Measurements from ENCODE around the gene MYZAP.
"Not testable (repeated sequence)": the region's sequence is repeated elsewhere in the genome, so short reads cannot be mapped to it uniquely, and the experiment has no call there.

Gene MYZAP

DNA sequence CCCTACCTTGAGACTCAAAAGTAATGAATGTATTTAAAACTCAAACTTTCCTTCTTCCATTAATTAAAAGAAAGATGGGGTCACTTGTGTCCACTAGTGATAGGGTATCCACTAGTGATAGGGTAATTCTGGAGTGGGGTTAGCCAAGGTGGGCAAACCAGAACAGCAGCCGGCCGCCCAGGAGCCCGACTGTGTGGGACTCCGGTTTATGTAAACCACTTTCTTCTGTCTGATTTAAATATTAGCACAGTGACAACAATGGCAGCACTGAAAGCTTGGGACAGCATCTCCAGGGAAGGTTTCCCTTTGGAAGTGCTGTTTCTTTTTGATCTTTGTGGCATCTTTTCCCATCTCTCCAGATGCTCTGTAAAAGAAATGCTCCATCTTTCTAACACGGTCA is 722 bp downstream of the MYZAP start:
- DNase-seq (ENCODE audit: low read depth in 1 of 2, low spot score in 1 of 2), result no peak

DNA sequence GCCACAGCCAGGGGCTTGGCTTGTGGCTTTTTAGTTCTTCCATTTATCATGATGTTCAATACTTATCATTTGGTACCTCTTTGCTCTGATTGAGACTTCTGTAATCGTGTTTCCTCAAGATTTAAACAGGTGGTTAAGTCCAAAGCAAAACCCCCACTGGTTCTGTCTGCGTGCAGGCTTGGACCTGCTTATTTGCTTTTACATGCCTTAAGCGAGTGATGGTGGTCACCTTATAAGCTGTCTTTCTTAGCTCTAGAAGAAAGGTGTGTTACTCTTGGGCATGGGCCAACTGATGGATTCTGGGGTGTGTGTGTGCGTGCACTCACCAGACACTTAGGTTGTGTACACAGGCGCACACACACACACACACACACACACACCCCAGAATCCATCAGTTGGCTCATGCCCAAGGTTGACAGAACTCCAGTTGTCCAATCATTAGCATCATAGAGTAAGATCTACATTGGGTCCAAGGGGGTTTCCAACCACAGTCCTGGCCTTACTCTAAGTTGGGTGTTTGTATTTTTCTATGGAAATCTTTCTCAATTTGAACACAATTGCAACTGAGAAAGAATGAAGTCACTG is 1.2 kb downstream of the MYZAP start:
- DNase-seq (ENCODE audit: low read depth in 1 of 2, low spot score in 1 of 2), result no peak

DNA sequence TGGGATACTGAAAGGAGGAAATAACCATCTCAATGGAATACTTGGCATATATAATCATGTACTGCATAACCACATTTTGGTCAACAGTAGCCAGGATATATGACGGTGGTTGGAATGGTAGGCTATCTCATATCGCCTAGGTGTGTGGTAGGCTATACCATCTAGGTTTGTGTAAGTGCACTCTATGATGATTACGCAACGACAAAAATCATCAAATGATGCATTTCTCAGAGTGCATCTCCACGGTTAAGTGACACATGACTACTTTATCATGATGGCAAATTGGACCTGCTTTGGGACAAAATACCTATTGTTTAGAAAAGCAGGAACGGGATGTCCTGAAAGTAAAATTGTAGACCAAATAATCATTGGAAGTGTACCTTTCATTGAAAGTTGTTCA is 2.8 kb downstream of the MYZAP start:
- DNase-seq (ENCODE audit: low read depth in 1 of 2, low spot score in 1 of 2), result no peak

DNA sequence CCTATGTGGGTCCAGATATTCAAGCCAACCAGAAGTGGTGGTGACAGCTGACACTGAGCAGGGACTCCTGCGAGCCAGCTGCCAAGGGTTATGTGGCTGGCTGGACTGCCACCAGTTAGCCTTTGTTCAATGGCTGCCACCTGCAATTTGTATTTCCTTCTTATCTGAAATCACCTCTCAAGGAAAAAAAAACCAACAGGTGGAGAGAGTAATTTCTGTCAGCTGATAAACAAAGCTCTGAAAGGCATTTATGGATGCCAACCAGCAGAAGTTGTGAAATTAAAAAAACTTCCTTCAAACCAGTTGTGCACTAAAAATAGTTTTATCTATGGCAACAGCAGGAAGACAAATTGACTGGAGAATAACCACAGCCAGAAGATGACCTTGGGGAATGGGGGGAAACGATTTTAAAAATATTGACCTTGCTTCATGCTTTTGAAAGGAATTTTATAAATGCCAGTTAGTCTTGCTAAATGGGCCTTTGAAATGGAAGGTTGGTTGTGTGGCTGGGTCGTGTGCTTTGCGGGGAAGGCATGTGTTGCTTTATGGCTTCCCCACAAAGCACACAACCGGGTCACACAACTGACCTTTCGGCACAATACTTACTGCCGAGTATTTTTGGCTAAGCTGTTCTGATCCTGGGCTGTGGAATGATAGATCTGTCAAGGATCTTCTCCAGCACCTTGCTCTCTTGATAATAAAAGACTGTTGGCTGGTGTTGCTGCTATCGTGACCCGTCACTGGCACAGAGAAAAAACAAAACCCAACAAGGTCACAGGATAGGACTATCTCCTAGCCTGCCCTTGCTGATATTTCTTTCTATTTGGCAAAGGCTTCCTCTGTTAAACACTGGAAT is 3.5 kb downstream of the MYZAP start:
- DNase-seq (ENCODE audit: low read depth in 1 of 2, low spot score in 1 of 2), result no peak

DNA sequence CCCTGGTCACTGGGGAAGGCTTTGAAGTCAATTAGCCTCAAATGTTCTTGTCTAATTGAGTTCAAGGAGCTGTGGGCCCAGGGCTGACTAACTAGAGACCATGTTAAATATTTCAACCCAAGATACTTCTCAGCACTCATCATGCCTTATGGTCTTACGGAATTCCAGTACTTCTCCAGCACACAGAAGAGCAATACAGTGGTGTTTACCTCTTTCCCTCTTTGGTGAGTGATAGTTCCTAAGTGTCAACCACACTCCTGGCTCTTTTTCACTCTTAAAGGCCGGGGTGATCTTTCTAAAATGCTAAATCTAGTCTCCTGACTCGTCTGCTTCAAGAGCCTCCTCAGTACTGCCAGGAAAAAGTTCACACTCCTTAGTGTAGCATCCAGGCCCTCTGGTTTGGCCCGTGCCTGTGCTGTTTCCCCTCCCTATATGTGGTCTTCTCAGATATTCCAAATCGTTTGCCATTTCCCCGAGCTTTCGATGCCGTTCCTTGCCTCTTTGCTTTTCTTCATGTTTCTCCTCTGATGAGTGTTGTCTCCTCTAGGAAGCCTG is 4.7 kb downstream of the MYZAP start:
- DNase-seq (ENCODE audit: low read depth in 1 of 2, low spot score in 1 of 2), result no peak

DNA sequence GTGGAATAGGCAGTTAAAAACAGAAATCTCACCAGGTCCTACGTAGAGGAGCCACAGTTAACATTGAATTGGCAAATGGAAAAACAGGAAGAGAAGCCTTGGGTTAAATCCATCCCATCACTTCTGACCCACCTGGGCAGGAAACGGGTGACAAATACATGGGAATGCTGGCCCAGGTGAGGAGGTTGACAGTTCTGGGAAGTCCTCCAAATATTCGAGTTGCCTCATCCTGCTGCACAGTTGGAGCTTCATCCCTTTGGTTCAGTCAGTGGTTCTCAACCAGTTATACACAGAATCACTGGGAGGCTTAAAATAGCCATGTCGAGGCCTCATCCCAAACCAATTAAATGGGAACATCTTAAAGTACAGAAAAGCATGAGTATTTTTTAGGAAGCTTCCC is 5.3 kb downstream of the MYZAP start:
- DNase-seq (ENCODE audit: low read depth in 1 of 2, low spot score in 1 of 2), result no peak

DNA sequence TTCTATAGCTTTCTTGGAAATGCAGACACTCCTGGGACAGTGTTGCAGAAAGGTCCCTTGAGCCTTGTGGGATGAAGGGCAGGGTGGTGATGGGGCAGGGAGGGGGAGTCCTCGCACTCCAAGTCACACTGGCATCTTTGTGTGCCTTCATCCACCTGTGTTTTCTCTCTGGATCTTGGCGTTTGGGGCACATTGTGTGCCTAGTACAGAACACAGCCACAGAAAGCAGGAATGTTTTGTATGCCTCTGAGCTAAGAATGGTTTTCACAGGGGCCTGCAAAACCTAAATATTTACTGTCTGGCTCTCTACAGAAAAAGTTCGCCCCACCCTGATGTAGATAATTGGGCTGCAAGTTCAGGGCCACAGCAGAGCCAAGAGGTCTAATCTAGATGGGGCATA is 5.7 kb downstream of the MYZAP start:
- no peak for DNase-seq (ENCODE audit: low read depth in 1 of 2, low spot score in 1 of 2)

DNA sequence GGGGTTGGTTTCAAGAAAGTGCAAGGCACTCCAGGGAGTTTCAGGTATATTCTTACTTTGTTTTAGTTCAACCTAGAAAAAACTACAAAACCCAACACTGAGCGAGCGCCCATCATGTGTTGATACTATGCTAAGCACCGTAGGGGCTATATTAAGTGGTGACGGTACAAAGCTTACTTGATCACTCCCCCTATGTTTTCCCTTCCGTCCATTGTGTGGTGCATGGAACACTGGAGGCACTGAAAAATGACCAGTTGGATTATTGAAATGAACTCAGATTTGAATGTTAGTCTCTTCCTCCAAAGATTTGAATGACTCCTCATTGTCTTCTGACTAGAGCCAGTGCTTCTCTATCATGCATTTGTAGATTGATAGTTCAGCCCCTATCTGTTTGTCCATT is 6.6 kb downstream of the MYZAP start:
- DNase-seq (ENCODE audit: low read depth in 1 of 2, low spot score in 1 of 2), result no peak

DNA sequence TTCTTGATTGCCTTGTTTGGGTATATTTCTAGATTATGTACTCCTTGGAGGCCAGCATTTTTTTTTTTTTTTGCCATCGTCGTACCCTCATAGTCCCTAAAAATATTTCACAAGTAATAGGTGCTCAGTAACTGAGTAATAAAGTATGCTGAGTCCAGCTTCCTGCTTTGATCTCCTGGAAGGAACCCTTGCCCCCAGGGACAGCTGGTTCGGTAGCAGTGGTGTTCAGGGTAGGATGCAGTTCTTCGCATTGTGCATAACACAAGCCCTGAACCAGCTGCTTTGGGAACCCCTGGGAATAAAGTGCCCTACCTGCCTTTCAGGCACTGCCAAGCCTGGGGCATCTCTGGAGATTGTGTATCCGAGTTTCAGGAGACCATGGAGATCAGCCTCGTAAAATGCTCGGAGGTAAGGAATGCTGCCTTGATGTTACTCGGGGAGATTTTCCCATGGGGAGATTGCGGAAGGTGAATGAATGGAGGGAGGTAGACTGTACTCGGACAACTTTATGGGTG is 7.6 kb downstream of the MYZAP start:
- no peak for DNase-seq (ENCODE audit: low read depth in 1 of 2, low spot score in 1 of 2)

DNA sequence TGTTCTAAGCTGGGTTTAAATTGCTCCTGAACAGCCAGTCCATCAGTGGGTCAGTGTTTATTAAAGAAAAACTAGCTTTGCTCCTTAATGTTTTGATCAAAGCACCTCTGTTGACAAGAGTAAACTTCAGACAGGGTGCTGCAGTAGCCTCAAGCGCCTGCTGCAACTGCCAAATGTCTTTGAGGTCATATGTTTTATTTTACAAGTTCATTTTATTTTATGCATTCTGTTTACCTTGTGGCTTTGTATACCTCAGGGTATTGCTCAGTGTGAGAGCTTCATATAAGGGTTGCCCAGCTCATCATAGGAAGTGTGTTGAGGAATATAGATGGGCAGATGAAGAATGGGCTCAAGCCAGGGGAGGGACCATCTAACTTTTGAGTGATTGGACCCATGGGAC is 8.5 kb downstream of the MYZAP start:
- DNase-seq (ENCODE audit: low read depth in 1 of 2, low spot score in 1 of 2), result no peak

DNA sequence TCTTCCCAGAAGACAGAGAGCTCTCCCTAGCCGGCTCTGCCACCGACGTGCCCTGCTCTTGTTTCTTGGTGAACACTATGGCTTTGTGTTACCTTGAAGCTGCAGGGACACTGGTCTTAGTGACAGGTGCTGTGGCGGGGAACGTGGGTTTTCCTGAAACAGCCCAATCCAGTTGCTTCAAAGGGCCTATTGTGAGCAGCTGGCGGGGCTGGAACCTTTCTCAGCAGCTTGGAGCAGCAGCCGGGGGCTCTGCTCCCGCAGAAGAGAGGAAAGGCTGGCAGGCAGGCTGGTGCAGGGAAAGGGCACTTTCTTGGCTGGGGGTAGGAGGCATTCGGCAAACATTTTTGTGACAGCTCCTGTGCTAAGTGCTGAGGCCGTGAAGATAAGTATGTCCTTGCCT is 12.8 kb downstream of the MYZAP start:
- DNase-seq (ENCODE audit: low read depth in 1 of 2, low spot score in 1 of 2), result no peak

DNA sequence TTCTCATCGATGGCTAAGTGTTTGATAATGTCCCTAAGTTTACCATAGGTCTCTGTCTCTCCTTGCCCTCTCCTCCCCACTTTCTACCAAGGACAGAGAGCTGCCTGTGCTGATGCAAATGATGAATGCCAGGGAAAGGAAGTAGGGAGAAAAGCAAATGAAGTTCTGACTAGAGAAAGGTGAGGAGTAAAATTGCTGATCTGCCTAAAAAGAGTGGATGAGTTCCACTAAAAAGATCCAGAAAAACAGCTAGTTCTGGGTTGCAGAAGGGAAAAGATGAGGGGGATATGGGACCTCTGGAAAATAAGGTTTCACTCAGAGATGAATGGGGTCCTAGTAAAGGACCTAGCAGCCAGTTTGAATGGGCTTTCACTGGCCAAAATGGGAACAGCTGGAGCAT is 13.8 kb downstream of the MYZAP start:
- no peak for DNase-seq (ENCODE audit: low read depth in 1 of 2, low spot score in 1 of 2)

DNA sequence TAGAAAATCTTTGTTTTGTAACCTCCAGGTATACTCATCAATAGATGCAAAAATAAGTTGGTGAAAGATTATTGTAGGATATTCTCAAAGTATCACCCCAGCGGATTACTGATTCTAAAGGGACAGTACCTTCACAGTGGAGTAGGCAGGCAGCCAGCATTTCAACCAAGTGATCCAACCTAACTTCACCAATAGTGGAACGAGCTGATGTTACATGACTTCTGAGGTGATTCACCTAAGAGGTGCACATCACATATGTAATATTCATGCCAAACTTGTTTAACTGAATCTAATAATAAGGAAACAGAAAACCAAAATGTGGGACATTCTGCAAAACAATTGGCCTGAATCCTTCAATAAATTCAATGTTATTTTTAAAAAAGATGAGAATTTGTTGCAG is 14.3 kb downstream of the MYZAP start:
- no peak for DNase-seq (ENCODE audit: low read depth in 1 of 2, low spot score in 1 of 2)

DNA sequence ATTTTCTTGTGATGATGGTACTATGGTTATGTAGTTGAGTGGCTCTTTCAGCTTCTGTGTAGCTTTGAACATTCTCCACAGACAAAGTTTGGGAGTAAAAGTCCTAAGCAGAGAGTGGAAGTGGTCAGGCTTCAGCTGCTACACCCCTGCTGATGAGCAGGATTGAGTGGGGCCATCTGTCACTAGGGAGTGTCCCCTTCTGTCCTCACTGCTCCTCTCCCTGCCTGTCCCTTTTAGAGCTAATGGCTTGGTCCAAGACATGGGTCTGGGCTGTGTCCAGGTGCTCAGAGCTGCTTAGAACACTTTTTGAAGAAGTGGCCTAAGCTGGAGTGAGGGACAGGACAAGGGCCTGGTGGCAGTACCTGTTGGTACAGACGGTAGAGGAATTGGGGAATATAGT is 15.1 kb downstream of the MYZAP start:
- no peak for DNase-seq (ENCODE audit: low read depth in 1 of 2, low spot score in 1 of 2)

DNA sequence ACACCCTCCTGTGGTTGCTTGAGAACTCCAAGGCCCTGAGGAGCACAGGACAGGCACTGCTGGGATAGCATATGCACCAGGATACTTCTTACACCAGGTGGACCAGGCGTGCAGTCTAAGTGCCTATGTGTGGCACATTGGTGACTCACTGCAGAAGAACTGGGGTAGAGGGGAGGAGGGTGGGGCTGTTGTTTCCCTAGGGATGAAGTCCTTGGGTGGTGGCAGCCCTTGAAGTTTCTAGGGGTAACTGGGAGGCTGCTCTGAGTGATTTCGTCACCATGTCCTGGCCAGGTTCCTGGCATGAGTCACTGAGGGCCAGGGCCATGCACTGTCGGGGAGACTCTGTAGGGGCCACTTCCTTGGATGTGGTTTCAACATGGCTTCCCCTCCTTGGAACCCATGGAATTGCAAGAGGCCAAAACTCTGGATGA is 15.9 kb downstream of the MYZAP start:
- DNase-seq (ENCODE audit: low read depth in 1 of 2, low spot score in 1 of 2), result no peak

DNA sequence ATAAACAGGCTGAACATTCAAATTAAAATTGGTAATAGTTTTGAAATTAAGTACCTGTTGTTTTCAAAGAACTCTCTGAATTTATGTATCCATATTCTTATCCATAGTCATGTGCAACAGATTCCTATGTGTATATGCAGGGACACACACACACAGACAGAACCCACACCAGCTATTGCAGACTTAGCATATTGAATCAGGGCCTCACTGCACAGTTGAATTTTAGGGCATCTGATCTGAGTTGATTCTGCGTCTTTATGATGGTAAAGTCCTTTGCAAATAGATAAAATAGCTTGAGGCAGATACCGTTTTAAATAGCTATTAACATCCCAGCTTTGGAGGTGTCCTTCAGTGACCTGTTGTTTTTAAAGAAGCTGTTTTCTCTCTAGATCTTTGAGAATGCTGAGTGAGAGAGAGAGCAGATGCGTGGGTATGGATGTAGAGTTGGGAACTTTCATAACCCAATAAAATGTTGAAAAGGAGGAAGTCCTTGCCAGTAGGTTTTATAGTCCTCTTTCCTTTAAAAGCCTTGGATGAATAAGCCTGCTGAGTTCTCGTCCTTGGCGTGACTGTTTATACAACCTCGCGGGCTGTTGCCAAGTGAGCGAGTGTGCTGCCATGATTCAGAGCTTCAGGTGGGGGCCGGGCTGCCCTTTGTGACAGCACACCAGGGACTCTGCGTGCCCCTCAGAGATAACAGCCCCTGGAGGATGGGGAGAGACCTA is 18.3 kb downstream of the MYZAP start:
- no peak for DNase-seq (ENCODE audit: low read depth in 1 of 2, low spot score in 1 of 2)

DNA sequence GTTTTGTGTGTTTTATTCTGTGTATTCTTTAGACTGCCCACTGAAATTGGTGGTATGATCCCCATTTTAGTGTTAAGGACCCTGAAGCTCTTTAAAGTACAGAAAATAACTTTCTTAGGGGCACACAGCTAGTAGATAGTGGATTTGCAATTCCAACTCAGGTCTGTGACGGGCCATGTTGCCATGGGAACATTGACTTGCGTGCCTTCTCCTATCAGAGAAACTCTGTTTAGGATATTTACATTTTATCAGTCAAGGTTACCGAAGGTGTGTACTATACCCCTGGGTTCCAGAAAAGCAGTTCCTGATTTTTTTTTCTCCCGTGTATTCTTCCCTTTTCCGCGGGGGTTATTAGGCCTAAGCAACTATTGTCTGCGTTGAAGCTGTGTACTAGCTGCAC is 19.4 kb downstream of the MYZAP start:
- no peak for DNase-seq (ENCODE audit: low read depth in 1 of 2, low spot score in 1 of 2)

DNA sequence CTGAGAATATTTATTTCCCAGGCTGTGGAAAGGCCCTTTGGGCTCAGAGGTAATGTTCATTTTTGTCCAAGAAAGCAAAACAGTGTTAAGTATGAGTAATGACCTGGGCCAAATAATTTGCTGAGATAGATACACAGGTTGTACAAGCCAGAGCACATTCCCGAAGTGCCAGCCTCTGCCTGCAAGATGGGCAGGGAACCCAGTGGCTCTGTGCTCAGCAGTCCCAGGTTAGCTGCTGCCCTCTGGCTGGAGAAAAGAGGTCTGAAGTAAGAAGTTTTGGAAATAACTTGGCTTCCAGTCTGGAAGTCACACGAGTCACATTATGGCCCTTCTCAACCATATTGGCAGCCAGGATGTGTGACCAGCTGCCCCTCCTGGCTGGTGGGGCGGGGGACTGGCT is 20.2 kb downstream of the MYZAP start:
- DNase-seq (ENCODE audit: low read depth in 1 of 2, low spot score in 1 of 2), result no peak

DNA sequence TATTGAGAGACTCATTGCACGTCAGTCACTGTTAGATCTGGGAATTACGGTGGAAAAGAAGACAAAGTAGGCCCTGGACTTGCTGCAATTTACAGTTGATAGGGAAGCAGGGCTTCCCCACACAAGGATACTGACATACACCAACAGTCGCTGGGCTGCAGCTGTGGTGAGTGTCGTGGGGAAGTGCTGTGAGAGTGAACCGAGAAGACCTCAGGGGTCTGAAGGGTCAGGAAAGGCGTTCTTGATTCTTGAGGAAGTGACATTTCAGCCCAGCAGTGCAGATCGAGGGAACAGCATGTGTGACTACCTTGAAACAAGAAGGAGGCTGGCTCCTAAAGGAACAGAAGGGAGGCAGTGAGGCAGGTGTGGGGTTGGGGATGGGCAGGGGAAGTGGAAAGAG is 22.5 kb downstream of the MYZAP start:
- DNase-seq (ENCODE audit: low read depth in 1 of 2, low spot score in 1 of 2), result no peak

DNA sequence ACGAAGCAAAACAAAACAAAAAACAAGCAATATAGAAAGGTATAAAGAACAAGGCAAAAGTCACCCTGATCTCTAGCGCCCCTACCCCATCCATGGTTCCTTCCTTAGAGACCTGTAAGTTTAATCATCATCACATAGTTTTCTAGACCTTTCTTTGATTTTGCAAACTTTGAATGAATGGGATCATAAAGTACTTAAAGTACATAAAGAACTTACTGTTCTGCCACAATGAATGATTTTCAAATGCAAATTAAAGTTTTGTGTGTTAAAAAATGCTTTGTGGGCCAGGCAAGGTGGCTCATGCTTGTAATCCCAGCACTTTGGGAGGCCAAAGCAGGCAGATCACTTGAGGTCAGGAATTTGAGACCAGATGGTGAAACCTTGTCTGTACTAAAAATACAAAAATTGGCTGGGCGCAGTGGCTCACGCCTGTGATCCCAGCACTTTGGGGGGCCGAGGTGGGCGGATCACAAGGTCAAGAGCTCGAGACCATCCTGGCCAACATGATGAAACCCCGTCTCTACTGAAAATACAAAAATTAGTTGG is 24.3 kb downstream of the MYZAP start:
- not testable (repeated sequence) for DNase-seq (ENCODE audit: low read depth in 1 of 2, low spot score in 1 of 2)

DNA sequence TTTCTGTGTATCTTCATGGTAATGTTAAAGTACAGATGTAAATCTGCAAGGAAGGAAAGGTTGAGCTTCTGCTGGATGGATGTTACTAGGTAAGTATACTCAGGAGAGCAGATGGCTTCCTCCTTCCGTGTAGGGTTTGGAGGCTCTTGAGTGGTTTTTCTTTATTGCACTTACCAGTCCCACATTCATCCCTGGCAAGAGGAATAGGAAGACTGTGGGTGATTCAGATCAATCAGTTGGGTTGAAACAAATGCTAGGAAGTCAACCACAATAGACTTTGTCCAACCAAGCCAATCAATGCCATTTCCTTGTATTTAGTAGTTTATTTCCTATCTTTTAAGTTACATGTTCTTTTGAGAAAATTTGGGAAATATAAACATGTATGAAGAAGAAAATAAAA is 26.6 kb downstream of the MYZAP start:
- DNase-seq (ENCODE audit: low read depth in 1 of 2, low spot score in 1 of 2), result no peak

DNA sequence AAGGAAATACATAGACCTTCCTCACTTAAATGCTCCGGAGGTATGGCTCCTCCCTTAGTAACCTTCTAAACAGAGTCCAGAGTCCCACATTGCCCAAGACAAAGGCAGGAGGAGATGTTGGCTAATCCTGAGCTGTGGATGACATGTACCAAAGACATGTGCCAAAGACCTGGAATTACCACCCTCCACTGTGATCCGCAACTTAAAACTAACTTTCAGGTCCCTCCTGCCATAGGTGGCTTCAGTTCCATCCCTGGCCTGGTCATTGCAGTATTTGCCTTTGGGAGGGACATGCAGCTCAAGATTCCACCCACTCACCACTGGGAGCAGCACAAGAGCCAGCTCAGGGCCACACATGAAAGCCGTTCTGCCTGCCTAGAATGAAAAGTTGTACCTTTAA is 28.0 kb downstream of the MYZAP start:
- DNase-seq (ENCODE audit: low read depth in 1 of 2, low spot score in 1 of 2), result no peak

Measured in stimulated activated CD4-positive, alpha-beta T cell treated with anti-CD3 and anti-CD28 coated beads, Interleukin-15, amount 100 ng/mL, for 1 hour (primary cell).